Activated CD8-positive, alpha-beta T cell treated with anti-CD3 and anti-CD28 coated beads for 36 hours (primary cell): ENCODE results near the gene THUMPD2. TPM values are rescaled to one million over a fixed set of nuclear protein-coding genes. Genes with fewer than 3 reads are reported as not detected.
"Not testable (repeated sequence)": the region's sequence is repeated elsewhere in the genome, so short reads cannot be mapped to it uniquely, and the experiment has no call there.

ENCODE experiments used
- ATAC-seq: fragments of 200-7000 bp; cut with Tn5 transposase; one replicate; pipeline ENCODE4 v1.10.0; 2021; ENCODE audit warnings: mild to moderate bottlenecking, moderate library complexity
- CTCF ChIA-PET: fragments of 350-600 bp; sonication (Branson Sonifier 250); formaldehyde crosslinking; loops from one replicate; lab custom pipeline; 2021; ENCODE audit warnings: antibody characterized with exemption; lab: Charles Lee
- POLR2A ChIA-PET: fragments of 350-600 bp; sonication (Branson Sonifier 250); formaldehyde crosslinking; loops from one replicate; lab custom pipeline; 2021; ENCODE audit warnings: antibody characterized with exemption; lab: Charles Lee
- DNase-seq: peaks from one replicate; pipeline ENCODE4 v3.0.0-alpha.2; 2020
- H3K27ac Mint-ChIP-seq: one replicate; pipeline ENCODE4 v1.8.0; 2021; ENCODE audit warnings: mild to moderate bottlenecking, mixed read lengths
- H3K27me3 Mint-ChIP-seq: one replicate; pipeline ENCODE4 v1.8.0; 2021; ENCODE audit warnings: mixed read lengths
- H3K36me3 Mint-ChIP-seq: one replicate; pipeline ENCODE4 v1.8.0; 2021; ENCODE audit warnings: low read depth, mixed read lengths
- H3K4me1 Mint-ChIP-seq: one replicate; pipeline ENCODE4 v1.8.0; 2021; ENCODE audit warnings: low read depth, mixed read lengths
- H3K4me3 Mint-ChIP-seq: one replicate; pipeline ENCODE4 v1.8.0; 2021; ENCODE audit warnings: mild to moderate bottlenecking, moderate library complexity, mixed read lengths
- H3K9me3 Mint-ChIP-seq: one replicate; pipeline ENCODE4 v1.8.0; 2021; ENCODE audit warnings: mixed read lengths
- intact Hi-C: fragments of 100-400 bp; cut with micrococcal nuclease; formaldehyde crosslinking; loops from one replicate; pipeline ENCODE4 v1.10.0; 2022
- total RNA-seq, 2 experiments: library from RNA; stranded (reverse); gene quantifications; one replicate each; pipeline ENCODE4 v1.2.3, GENCODE V29; 2021
- TF ChIP-seq, protein P1 (sequence below): fragments of 200-600 bp; IDR thresholded peaks from one replicate; pipeline ENCODE4 v1.8.0; 2022; ENCODE audit warnings: antibody characterized with exemption, mild to moderate bottlenecking

The THUMPD2 gene
- total RNA-seq, 2 experiments from 2014 or later, result 16.9 to 18.1 TPM

- H3K36me3 Mint-ChIP-seq, result peaks cover 12% of the 10 kb centered on the region
- H3K9me3 Mint-ChIP-seq, result no peaks in the 10 kb centered on the region
- peak; percentile 60 for DNase-seq
- peaks cover 4% of the 10 kb centered on the region for H3K4me1 Mint-ChIP-seq
- TF ChIP-seq, protein P1, sequence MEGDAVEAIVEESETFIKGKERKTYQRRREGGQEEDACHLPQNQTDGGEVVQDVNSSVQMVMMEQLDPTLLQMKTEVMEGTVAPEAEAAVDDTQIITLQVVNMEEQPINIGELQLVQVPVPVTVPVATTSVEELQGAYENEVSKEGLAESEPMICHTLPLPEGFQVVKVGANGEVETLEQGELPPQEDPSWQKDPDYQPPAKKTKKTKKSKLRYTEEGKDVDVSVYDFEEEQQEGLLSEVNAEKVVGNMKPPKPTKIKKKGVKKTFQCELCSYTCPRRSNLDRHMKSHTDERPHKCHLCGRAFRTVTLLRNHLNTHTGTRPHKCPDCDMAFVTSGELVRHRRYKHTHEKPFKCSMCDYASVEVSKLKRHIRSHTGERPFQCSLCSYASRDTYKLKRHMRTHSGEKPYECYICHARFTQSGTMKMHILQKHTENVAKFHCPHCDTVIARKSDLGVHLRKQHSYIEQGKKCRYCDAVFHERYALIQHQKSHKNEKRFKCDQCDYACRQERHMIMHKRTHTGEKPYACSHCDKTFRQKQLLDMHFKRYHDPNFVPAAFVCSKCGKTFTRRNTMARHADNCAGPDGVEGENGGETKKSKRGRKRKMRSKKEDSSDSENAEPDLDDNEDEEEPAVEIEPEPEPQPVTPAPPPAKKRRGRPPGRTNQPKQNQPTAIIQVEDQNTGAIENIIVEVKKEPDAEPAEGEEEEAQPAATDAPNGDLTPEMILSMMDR, result peak; percentile 80
- peaks cover 2% of the 10 kb centered on the region for H3K27me3 Mint-ChIP-seq
- ATAC-seq, result no peak
- CTCF ChIA-PET, result interaction anchor here (0.8 to 4.2 kb wide), 19 partner anchors 10 to 670 kb away, joined by 3 to 41 read pairs (median 4); no protein-coding TSS in a partner anchor
- POLR2A ChIA-PET, result no interaction called here
- H3K4me3 Mint-ChIP-seq, result no peak overlapping the region
- no peak overlapping the region for H3K27ac Mint-ChIP-seq
- intact Hi-C loops, result no loop called here
Observed at GRCh38 chr2:39728941-39729351, 50.1 kb downstream of the THUMPD2 start.

GRCh38 chr2:39728085-39728484 is 51.0 kb downstream of the THUMPD2 start:
- ATAC-seq, intact Hi-C loops, H3K27me3 Mint-ChIP-seq, H3K4me3 Mint-ChIP-seq, POLR2A ChIA-PET, H3K9me3 Mint-ChIP-seq, H3K27ac Mint-ChIP-seq, H3K36me3 Mint-ChIP-seq, DNase-seq, H3K4me1 Mint-ChIP-seq: not testable (repeated sequence)
- CTCF ChIA-PET, result interaction anchor here (1.4 to 4.2 kb wide), 6 partner anchors 12 to 350 kb away, joined by 3 to 41 read pairs (median 6); no protein-coding TSS in a partner anchor

GRCh38 chr2:39725401-39725800 is 53.7 kb downstream of the THUMPD2 start:
- Mint-ChIP-seq H3K4me3 (no peak overlapping the region), H3K27ac (no peak overlapping the region), H3K4me1 (peaks cover 4% of the 10 kb centered on the region), H3K27me3 (peaks cover 4% of the 10 kb centered on the region), H3K36me3 (no peaks in the 10 kb centered on the region), H3K9me3 (no peaks in the 10 kb centered on the region)
- DNase-seq, result no peak
- POLR2A ChIA-PET, result no interaction called here
- no peak for ATAC-seq
- intact Hi-C loops, result no loop called here
- CTCF ChIA-PET, result no interaction called here
- TF ChIP-seq, protein P1, result no peak

DNA sequence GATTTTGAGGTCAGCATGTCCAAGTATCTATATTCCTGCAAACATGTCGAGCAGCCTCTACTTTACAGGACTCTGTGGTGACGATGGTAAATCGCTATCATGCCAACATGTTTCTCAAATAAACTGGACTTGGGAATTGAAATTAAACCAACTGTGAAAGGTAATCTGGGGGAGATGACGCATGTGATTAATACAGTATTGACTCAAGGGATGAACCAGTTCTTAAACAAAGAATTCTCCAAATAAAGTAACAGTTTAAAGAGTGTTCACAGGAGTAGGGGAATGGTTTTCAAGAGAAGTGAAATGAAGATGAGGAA is 54.3 kb downstream of the THUMPD2 start:
- no peak overlapping the region for H3K4me3 Mint-ChIP-seq
- CTCF ChIA-PET, result no interaction called here
- intact Hi-C loops, result no loop called here
- TF ChIP-seq, protein P1, result no peak
- POLR2A ChIA-PET, result no interaction called here
- no peaks in the 10 kb centered on the region for H3K36me3 Mint-ChIP-seq
- no peak for DNase-seq
- no peak overlapping the region for H3K27ac Mint-ChIP-seq
- no peaks in the 10 kb centered on the region for H3K9me3 Mint-ChIP-seq
- peaks cover 6% of the 10 kb centered on the region for H3K27me3 Mint-ChIP-seq
- ATAC-seq, result no peak
- H3K4me1 Mint-ChIP-seq, result peaks cover 4% of the 10 kb centered on the region

DNA sequence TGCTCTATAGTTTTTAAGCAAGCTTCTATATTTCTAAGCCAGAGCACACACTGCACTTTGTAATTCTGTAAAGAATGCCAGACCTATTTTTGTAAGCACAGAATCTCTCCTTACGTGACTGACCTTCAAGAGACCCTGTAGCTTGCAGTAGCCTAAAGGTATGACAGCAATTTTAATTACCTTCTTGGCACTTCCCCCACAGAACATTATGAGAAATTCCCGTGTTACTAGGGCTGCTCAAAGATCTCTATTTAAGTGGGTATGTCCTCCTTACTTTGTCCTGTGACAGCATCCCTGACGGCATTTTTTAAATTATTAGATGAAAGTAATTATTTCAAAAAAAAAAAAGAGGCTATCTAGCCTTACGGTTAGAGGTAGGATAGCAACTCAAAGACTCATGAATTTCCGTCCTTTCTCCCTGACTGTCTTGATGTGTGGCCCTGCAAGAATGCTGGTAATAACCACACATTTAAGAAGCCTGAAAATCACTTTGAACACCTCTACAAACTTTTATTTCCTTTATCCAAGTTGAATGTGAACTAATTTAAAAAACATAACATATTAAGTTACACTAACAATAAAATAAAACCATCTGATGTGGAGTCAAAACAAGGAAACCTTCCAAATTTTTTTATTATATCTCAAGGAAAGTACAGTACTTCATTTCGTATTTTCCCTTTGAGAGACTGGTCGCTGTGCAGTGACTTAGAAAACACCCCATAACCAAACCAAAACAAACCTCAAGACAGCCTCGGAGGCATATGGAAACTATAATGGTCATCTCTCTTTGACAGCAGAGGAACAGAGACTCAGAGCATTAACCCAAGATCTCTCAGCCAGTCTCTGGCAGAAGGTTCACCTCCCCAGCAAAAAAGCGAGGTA is 54.9 kb downstream of the THUMPD2 start:
- Mint-ChIP-seq H3K27me3 (peaks cover 6% of the 10 kb centered on the region), H3K27ac (no peak overlapping the region), H3K4me1 (peaks cover 4% of the 10 kb centered on the region), H3K9me3 (no peaks in the 10 kb centered on the region), H3K36me3 (no peaks in the 10 kb centered on the region), H3K4me3 (no peak overlapping the region)
- ChIA-PET POLR2A (no interaction called here), CTCF (interaction anchor here (1.4 kb wide), 1 partner anchor 10 kb away, joined by 3 read pairs; no protein-coding TSS in a partner anchor)
- intact Hi-C loops, result no loop called here
- TF ChIP-seq, protein P1, result no peak
- ATAC-seq, result no peak
- DNase-seq, result no peak
